Stimulated activated CD4-positive, alpha-beta T cell treated with anti-CD3 and anti-CD28 coated beads, Interleukin-4, amount 100 ng/mL, for 4 hours (primary cell): ENCODE data around the gene SPDYC.
A peak's percentile ranks its signal among the peaks of the same experiment; 100 is the strongest.
"Not testable (repeated sequence)": the region's sequence is repeated elsewhere in the genome, so short reads cannot be mapped to it uniquely, and the experiment has no call there.

Source experiments
- DNase-seq, 2 experiments: peaks; one replicate each; pipeline ENCODE4 v3.0.0-alpha.2; 2020

The SPDYC gene

GRCh38 chr11:65169164-65169641 lies 830 bp upstream of the SPDYC start:
- no peak for DNase-seq

- no peak for DNase-seq
Observed at GRCh38 chr11:65172600-65172999, 2.6 kb downstream of the SPDYC start.

- DNase-seq: not testable (repeated sequence)
Observed at GRCh38 chr11:65174571-65175010, 4.6 kb downstream of the SPDYC start.

- peak; percentile 48 to 51 for DNase-seq
Observed at GRCh38 chr11:65180877-65181568, 11.0 kb downstream of the SPDYC start.

GRCh38 chr11:65181569-65182257 lies 11.7 kb downstream of the SPDYC start, which contains the start of gene CAPN1:
Gene CAPN1, plus strand, starts transcription at chr11:65181928. Its CDS starts 774 bp downstream, at chr11:65182702.
- peak; percentile 69 to 75 for DNase-seq

- no peak for DNase-seq
Observed at GRCh38 chr11:65182258-65183170, 12.5 kb downstream of the SPDYC start.

GRCh38 chr11:65183201-65183891 lies 13.3 kb downstream of the SPDYC start:
- no peak for DNase-seq

- DNase-seq: no peak
Observed at GRCh38 chr11:65184146-65184545, 14.1 kb downstream of the SPDYC start.

GRCh38 chr11:65185171-65185570 lies 15.1 kb downstream of the SPDYC start:
- no peak for DNase-seq

GRCh38 chr11:65185869-65186341 lies 15.9 kb downstream of the SPDYC start:
- no peak for DNase-seq

GRCh38 chr11:65186701-65187100 lies 16.7 kb downstream of the SPDYC start:
- no peak for DNase-seq

GRCh38 chr11:65187146-65187675 lies 17.2 kb downstream of the SPDYC start:
- DNase-seq: no peak

- DNase-seq: no peak
Observed at GRCh38 chr11:65187971-65188461, 18.0 kb downstream of the SPDYC start.

- no peak for DNase-seq
Observed at GRCh38 chr11:65188486-65188885, 18.5 kb downstream of the SPDYC start.

GRCh38 chr11:65189191-65189590 lies 19.2 kb downstream of the SPDYC start:
- DNase-seq: no peak

GRCh38 chr11:65194564-65194963 lies 24.5 kb downstream of the SPDYC start:
- no peak for DNase-seq

GRCh38 chr11:65204143-65204542 lies 34.1 kb downstream of the SPDYC start:
- no peak for DNase-seq

- peak in 1 of 2 experiments; percentile 55 for DNase-seq
Observed at GRCh38 chr11:65204646-65205601, 34.9 kb downstream of the SPDYC start.

GRCh38 chr11:65205602-65205967 lies 35.6 kb downstream of the SPDYC start:
- DNase-seq: no peak

GRCh38 chr11:65206441-65206841 lies 36.4 kb downstream of the SPDYC start:
- DNase-seq: no peak

- DNase-seq: no peak
Observed at GRCh38 chr11:65206901-65207300, 36.9 kb downstream of the SPDYC start.
